Fibroblast of skin of back (primary cell): ENCODE results near the gene NEUROG3. TPM values are rescaled to one million over a fixed set of nuclear protein-coding genes. Genes with fewer than 3 reads are reported as not detected.

ENCODE experiments used
- DNase-seq: peaks from one replicate; pipeline ENCODE4 v3.0.0-alpha.2; 2013
- polyA plus RNA-seq, 2 experiments: library from polyadenylated mRNA; unstranded; fragments of 120-200 nt; gene quantifications; one replicate each; pipeline ENCODE4 v1.2.1, GENCODE V29; 2013; ENCODE audit not compliant: insufficient read length in 2 of 2

The NEUROG3 gene, protein sequence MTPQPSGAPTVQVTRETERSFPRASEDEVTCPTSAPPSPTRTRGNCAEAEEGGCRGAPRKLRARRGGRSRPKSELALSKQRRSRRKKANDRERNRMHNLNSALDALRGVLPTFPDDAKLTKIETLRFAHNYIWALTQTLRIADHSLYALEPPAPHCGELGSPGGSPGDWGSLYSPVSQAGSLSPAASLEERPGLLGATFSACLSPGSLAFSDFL
- polyA plus RNA-seq (2013, experiment 1 of 2; ENCODE audit: insufficient read length): not detected
- polyA plus RNA-seq (2013, experiment 2 of 2; ENCODE audit: insufficient read length): not detected

DNA sequence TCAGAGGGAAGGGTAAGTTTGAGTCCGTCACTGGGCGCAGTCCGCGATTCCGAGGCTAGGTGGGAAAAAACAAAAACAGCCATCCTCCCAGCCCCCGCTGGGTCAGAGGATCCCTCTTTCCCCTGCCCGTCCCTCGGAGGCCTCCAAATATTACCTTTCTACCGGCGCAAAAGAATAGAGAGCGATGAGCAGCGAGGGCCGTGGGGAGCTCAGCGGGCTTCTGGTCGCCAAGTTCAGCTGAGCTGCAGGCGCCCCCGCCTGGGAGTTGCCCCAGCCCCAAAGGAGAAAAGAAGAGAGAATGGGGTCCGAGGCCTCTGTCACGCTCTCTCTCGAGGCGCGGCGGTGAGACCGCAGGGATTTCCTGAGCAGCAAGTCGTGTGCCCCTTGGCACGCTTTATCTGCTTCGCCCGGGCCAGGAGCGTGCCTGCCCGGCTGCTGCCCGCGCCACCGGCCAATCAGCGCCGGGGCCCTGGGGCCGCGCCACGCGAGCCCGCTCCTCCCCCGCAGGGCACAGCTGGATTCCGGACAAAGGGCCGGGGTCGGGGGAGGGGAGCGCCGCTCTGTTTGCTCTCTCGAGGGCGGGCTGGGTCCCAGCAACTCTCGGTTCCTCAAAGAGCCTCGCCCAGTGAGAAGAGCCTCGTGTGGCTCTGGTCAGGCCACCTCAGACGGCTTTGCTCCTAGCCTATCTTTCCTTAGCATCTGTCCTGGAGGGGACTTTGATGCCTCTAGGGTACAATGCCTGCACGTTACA lies at the start of gene NEUROG3:
TSS of gene NEUROG3 (minus strand) at position 367 of the 751 bp plus-strand sequence. CDS start 379 bp downstream, outside the sequence.
- DNase-seq: no peak

- DNase-seq: no peak
These were observed 47.4 kb upstream of the NEUROG3 start for GRCh38 chr10:69620625-69621024.

- DNase-seq: no peak
These were observed 46.4 kb upstream of the NEUROG3 start for GRCh38 chr10:69619626-69620025.

DNA sequence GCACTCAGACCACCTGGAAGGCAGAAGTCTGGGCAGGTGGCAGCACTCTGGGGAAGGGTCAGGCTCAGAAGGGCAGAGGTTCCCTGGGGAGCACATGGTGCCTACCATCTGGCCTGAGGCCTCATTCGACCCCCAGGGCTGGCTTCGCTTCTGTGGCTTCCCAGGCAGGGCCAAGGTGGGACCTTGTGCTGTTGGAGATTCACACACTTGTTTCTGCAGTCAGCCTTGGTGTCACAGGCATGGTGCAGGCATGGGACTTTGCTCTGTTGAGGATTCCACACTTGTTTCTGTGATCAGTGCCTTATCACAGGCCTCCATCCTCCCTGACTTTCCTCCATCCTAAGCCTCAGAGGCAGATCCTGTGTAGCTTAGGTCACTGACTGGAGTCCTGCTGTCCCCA lies 45.5 kb upstream of the NEUROG3 start:
- no peak for DNase-seq

DNA sequence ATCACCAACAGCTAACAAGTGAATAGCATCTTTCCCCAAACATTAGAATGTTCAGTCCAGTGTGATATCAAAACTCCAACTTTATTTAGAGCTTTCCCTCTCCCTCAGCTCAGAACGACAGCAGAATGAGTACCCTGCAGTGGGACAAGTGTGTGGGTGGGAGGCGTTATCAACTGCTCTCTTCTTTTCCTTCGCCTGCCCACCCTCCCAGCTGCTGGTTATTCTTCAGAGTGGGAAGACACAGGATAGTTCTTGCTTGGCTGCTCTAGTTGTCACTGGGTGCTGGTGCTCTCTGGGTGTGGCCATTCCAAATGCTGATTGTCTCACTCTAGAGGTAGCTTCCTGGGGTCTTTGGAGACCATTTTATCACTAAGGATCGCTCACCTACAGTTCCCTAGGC lies 43.1 kb upstream of the NEUROG3 start:
- no peak for DNase-seq

GRCh38 chr10:69614130-69614529 lies 40.9 kb upstream of the NEUROG3 start:
- no peak for DNase-seq

GRCh38 chr10:69612760-69613159 lies 39.5 kb upstream of the NEUROG3 start:
- no peak for DNase-seq

GRCh38 chr10:69609077-69609476 lies 35.9 kb upstream of the NEUROG3 start:
- no peak for DNase-seq

- no peak for DNase-seq
These were observed 27.6 kb upstream of the NEUROG3 start for GRCh38 chr10:69600761-69601330.

- no peak for DNase-seq
These were observed 15.1 kb upstream of the NEUROG3 start for GRCh38 chr10:69588358-69588757.

- no peak for DNase-seq
These were observed 11.4 kb upstream of the NEUROG3 start for GRCh38 chr10:69584624-69585023.

- no peak for DNase-seq
These were observed 9.9 kb upstream of the NEUROG3 start for GRCh38 chr10:69583106-69583505.

GRCh38 chr10:69580435-69580834 lies 7.2 kb upstream of the NEUROG3 start:
- DNase-seq: no peak

GRCh38 chr10:69579464-69580060 lies 6.3 kb upstream of the NEUROG3 start:
- no peak for DNase-seq

- DNase-seq: no peak
These were observed 5.3 kb upstream of the NEUROG3 start for GRCh38 chr10:69578508-69578991.

DNA sequence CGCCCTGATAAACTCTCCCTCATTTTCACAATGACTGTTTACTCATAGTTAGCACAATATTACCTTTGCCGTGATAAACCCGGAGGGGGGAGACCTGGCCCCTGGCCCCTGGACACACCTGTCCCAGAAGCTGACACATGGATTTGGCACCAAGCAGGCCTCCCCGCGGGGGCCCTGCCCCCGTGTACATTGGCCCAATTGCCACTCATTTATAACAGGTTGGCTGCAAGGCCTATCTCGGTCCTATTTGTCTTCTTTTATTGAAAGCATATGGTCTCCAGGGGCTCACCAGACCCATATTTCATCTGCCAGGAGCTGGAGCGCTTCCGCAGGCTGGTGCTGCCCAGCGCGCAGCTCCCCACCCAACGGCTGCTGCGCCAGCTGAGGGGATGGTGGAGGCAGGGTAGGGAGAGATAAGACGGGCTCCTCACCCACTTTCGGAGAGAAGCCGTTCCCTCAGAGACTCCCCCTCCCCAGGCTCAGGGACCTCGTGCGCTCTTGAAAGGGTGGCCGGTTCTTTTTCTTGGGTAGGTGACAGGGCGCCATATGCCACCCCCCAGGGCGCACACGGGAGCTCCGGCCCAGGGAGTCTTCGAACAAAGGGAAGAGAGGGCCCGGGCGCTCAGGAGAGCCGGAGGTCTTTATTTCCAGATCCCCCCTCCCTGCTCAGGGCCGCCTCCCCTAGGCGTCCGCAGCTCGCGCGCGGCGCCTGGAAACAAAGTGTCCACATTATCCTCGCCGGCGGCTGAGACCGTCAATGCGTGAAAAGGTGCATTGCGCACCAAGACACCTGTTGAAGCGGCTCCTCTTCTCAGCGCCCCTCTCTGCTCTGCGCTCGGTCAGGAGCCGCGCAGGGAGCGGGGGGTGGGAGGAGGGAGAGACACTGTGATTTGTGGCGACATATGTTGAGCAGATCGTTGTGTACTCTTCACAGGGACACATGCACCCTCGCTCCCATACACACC lies 4.3 kb upstream of the NEUROG3 start:
- DNase-seq: no peak

- DNase-seq: no peak
These were observed 3.3 kb upstream of the NEUROG3 start for GRCh38 chr10:69576334-69577011.

DNA sequence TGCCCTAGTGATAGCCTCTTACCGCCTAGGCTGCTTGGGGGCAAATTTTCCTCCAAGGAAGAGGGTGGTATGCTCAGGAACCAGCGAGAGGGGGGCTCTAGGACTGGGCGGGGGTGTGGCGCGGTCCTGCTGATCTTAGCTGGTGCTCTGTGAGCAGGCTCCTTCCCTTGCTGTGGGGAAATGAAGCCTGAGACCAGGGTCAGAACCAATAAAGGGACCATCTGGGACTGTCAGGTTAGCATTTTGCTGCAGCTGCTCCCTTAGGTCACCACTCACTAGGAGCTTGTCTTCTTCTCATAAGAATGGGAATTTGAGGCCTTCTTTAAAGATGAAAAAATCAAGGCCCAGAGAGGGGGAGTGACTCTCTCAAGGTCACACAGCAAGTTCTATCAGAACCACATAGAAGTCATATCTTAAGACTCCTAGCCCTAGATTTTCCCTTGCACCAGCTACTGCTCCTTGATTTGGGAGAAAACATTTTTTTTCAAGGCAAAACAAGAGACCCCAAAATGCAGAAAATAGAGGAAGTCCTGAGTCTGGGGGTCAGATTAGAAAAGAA lies 2.0 kb upstream of the NEUROG3 start:
- DNase-seq: no peak

DNA sequence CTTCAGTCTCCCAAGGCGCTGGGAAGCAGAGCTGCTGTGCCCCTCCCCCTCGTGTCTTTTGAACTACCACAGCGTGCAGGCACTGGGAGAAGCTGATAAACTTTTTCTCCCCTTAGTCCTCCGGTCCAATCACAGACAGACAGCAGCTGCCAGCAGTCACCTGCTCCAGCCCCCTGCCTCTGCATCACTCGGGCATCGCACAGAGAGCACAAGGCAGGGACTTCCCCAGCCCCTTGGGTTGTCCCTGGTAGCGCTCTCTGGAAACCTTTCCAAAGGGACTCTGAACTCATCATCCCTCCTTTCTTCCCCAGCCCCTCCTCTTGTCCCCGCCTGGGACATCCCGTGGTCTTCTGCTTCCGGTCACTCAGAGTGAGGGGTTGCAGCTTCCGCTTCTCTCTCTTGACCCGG lies 1.4 kb upstream of the NEUROG3 start:
- DNase-seq: no peak

- DNase-seq: no peak
These were observed 815 bp downstream of the NEUROG3 start for GRCh38 chr10:69572159-69573055.
